ENCODE results near the gene ICAM2.
"Not testable (repeated sequence)": the region's sequence is repeated elsewhere in the genome, so short reads cannot be mapped to it uniquely, and the experiment has no call there.

The ICAM2 gene

DNA sequence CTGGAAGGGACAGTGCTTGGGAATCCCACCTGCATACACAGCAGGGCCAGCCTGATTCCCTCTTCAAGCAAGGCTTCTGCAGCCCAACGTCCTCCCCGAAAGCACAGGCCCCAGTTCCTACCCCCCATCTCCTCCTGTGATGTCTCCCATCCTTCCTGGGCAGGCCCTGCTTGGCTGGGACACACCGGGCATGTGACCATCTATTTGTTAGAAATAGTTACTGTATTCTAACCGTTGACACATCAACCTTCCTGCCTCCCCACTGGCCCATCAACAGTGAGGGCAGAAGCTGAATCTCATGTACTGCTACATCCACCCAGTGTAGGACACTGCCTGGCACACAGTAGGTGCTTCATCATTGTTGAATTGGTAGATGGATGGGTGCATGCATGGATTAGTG is 11.6 kb downstream of the ICAM2 start:
- DNase-seq = no peak

DNA sequence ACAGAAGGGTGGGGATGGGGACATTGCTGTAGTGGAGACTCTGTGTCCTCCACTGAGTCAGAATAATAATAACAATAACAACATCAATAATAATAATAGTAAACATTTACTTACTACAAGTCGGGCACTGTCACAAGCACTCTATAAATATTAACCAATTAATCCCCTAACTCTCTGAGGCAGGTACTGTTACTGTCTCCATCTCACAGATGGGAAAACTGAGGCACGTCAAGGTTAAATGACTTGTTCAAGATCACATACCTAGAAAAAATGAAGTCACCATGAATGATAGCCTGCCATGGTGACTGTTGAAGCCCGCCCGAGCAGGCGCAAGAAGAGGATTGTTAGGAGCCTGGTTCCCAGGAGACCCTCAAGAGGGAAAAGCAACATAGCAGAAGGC is 12.1 kb downstream of the ICAM2 start:
- no peak for DNase-seq

DNA sequence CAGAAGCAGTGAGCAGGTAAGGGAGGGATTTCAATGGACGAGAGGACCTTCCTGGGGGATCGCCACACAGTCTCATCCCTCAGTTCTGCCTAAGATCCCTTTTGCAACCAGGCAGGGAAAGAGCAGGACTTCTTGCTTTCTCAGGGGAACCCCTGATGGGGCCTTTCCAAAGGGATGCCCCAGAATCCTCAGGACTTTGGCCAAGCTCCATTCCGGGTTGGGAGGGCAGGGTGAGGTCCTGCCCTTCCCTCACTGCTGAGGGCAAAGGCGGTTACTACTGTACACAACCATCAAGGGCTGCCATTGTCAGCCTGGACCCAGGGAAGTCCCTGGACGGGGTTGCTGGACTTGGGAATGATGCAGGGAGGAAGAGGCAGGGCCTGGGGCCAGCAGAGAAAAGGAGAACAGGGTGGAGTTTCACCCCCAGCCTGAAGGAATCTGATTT is 12.6 kb downstream of the ICAM2 start:
- no peak for DNase-seq

DNA sequence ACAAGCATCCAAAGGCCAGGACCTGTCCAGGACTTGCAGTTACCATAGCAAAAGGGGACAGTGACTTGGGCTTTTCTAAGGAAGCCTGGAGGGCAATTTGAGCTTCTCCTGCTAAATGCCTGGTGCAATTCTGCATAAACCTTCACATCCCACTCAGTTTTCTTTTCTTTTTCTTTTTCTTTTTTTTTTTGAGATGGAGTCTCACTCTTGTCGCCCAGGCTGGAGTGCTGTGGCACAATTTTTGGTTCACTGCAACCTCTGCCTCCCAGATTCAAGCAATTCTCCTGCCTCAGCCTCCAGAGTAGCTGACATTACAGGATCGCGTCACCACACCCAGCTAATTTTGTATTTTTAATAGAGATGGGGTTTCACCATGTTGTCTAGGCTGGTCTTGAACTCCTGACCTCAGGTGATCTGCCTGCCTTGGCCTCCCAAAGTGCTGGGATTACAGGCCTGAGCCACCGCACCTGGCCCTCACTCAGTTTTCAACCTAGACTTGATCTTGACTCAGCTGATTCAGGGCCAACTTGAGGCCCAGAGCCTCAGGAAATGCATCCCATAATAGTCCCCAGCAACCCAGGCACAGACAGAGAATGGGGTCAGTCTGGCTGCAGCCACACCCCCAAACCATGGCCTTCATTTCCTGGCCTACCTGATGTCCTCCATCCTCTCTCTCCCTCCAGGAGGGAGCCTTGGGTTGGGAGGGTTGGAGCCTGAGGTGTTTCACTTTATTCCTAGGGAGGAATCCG is 13.2 kb downstream of the ICAM2 start:
- DNase-seq = not testable (repeated sequence)

DNA sequence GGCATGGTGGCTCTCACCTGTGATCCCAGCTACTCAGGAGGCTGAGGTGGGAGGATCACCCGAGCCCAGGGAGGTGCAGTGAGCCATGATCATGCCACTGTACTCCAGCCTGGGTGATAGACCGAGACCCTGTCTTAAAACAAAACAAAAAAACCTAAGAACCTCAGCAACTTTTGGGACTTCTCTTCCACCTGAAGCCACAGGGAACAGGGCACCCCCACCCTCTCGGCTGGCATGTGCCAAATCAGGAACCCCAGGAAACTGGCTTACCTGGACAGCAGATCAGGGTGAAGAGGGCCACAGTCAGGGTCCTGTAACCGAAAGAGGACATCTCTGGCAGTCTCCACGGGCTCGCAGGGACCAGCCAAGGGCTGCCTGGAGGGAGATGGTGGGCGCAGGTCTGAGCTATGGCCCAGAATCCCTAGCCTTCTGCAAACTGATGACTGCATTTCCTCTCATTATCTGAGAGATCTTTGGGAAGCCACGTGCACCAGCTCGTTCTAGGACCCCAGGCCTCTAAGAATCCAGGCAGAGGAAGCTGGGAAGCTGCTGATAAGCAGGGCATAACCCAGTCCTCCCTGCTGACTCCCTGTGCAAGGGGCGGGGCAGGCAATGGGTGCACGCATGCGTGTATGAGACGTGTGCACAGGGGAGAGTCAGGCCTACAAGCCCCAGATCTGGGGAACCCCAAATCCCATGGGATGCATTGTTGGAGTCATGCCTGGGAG is 13.9 kb downstream of the ICAM2 start:
- no peak for DNase-seq

DNA sequence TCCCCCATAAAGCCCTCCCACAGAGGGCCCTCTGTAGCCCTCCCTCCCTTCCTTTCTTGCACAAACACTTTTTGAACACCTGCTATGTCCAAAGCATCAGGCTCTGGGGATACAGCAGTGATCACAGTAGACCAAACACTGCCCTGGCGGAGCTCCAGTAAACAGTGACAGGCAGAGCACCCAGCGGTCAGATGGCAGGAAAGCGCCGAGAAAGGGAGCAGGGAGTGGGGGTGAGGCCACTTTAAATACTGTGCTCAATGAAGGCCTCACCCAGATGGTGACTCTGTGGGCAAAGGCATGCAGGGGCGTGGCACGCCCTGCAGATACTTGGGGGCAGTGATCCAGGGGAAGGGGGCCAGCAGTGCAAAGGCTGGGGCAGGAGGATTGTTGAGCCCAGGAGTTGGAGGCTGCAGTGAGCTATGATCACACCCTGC is 14.7 kb downstream of the ICAM2 start:
- DNase-seq = peak; percentile 58

DNA sequence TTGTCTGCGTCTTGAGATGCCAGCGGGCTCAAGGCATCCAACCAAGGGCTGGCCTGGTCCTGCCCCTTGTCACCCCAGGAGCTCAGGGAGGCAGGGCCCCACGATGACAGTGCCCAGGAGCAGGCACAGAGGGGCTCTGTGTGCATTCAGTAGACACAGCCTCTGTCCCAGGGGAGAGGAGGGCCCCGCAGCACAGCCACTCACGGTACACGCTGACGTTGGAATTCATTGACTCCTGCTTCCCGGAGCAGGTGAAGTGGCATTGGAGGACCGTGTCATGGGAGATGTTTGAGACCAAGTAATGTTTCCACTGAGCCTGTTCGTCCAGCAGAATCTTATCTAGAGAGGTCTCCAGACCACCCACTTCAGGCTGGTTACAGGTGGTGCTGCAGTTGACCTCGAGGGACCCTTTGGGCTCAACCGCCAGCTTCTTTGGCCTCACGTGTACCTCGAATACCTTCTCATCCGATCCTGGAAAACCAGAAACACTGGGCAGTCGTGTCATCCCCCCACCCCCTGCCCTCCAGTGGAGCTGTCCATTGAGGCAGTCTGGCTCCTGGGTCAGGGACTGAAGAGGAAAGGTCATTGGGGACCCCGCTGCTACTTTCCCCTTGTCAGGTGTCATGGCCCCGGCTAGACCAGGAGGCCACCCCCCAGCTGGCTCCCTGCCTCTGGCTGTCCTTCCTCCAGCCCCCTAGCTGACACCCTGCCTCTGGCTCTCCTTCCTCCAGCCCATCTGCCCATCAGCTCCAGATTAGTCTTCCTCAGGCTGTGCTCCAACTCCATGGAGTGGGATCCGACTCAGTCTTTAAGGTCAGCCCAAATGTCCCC is 15.3 kb downstream of the ICAM2 start:
- DNase-seq = no peak

DNA sequence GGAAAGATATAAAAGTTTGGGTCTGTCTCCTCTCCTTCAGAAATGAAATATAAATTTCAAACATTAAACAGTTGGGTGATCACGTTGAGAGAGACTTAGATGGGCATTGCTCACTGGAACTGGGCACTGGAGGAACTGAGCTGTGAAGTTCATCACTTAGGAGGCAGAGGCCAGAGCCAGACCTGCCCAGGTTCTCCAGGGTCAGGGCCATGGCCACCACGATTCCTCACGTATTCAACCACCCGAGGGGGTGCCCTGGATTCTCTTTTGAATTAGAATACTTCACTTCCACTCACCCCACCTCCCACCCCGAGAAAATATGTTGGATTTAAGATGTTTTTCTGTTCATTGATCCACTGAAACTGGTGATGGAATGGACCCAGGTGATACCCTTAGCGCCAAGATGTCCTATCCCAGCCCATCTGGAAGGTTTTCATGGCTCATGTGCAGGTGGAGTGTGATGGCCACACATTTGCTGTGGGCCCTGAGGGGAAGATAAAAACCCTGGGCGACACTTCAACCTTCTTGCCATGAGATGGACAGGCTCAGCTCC is 16.1 kb downstream of the ICAM2 start:
- no peak for DNase-seq

DNA sequence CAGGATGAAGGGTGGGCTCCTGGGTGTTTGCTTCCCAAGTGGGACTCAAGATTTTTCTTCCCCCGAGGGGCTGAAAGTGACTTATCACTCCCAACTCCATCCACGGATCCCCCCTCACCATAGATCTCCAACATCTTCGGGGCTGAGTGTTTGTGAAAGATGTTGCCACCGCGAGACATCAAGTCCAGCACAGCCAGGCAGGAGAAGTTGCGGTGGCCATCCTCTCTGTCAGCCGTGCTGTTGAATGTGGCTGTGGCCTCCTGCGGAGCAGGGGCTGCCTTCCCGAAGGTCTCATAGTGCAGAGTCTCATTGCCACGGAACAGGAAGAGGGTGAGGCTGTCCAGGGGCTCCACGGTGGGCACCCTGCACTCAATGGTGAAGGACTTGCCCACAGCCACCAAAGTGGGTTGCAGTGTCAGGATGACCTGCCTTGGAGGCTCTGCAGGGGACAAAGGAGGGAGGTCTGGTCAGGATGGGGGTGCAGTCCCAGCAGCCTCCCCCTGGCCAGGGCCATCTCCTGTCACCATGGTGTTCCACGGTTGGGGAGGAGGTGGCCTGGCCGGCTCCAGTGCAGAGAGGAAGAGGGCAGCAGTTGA is 16.8 kb downstream of the ICAM2 start:
- DNase-seq = no peak

DNA sequence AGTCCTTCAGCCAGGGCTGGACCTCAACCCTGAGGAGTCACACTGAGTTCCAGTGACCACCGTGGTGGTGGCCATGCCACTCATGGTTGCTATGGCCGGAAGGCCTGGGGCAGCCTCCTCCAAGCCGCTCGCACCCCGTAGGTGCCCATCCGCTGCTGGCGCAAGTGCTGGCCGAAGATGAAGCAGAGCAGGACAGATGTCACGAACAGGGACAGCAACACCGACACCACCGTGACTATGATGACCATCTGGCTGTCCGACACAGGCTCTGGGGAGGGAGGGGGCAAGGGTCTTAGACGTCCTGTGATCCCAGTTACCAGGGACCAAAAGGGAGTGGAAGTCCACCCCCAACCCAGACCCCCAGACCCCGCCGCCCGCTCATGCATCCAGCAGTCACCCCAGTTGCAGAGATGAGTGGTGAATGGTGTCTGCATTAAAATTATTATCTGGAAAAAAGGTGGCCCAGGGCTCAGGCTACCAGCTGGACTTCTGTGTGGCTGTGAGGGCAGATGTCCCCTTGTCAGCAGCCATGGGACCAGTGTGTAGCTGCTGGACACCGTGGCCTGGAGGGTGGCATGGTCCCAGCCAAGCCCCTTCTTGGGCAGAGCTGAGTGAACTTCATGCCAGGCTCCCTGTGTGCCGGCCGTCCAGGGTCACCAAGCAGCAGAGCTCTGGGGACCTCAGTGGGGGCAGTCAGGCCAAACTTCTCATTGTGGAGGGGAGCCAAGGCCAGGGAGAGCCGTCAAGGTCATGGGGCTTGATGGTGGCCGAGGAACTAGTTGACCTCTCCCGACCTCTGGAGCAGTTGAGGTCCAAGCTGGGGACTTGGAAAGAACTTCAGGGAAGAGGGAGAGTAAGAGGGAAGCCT is 17.5 kb downstream of the ICAM2 start:
- DNase-seq = no peak

DNA sequence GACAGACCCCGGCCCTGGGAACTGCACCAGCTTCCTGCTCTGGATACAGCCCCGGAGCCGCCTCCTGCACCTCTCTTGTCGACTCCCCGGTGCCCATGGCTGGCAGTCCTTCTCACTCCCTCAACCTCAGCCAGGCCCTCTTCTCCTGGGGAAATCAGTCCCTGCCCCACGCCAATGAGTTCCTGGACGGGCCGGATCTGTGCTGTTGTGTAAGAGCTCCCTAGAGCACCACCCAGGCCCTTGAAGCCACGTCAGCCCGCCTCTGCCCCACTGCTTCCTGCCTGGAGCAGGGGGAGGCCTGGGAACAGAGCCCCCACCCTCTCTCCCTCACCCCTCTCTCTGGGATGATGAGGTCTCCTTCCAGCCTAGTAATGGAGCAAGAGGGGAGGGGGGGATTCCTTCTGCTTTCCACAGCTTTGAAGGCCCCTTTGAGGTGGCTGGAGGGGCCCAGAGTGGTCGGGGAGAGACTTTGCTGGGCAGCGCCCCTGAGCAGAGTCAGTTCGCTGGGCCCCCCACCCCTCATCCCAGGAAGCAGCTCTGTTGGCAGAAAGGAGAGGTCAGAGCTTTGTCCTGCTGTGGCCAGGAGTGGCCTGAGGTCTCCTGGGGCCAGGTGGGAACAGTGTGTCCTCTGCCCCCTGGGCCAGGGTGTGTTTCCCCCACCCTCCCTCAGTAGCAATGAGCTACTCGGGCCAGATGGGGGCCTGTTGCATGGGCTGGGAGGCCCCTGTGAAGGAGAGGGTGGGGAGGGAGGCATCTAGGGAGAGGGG is 18.5 kb downstream of the ICAM2 start:
- DNase-seq = no peak

DNA sequence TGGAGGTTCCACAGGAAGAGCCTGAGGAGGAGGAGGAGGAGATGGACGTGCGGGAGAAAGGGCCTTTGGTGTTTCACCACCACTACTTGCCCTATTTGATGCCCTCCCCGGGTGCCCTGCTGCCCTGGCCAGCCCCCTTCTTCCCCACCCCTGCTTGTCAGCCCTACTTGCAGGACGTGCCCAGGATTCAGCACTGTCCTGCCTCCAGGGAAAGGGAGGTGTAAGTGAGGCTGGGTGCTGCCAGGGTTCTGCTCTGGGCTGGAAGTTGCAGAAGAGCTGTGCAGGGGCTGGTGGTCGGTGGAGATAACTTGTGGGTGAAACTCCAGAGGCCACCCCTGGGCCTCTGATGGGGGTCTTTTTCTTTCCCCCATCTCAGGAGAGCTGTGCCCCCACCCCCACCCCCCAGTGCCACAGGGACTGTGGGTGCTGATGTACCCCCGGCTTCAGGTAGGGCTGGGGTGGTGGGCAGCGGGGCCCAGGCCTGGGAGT is 19.3 kb downstream of the ICAM2 start:
- no peak for DNase-seq

DNA sequence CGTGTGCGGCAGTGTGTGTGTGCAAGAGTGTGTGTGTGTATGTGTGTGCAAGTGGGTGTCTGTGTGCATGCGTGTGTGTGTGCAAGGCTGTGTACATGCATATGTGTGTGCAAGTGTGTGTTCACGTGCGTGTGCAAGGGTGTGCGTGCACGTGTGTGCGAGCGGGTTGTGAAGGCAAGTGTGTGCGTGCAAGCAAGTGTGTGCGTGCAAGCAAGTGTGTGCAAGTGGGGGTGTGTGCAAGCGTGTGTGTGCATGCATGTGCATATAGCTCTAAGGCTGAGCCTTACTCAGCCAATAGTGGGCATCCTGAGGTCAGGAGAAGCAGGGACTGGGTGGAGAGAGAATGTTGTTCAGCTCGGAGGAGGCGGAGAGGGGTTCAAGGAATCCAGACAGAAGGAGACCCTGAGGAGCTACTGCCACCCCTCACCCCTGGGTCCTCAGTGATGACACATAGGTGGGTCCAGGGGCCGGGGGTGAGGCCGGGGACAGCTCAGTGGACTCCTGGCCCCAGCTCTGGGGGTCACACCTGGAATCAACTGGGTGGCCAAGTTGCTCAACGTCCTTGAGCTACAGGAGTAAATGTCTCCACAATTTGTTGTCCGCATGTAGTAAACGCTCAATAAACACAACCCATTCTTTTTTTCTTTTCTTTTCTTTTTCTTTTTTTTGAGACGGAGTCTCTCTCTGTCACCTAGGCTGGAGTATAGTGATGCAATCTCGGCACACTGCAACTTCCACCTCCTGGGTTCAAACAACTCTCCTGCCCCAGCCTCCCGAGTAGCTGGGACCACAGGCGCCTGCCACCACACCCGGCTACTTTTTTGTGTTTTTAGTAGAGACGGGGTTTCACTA is 20.5 kb downstream of the ICAM2 start:
- DNase-seq = no peak

DNA sequence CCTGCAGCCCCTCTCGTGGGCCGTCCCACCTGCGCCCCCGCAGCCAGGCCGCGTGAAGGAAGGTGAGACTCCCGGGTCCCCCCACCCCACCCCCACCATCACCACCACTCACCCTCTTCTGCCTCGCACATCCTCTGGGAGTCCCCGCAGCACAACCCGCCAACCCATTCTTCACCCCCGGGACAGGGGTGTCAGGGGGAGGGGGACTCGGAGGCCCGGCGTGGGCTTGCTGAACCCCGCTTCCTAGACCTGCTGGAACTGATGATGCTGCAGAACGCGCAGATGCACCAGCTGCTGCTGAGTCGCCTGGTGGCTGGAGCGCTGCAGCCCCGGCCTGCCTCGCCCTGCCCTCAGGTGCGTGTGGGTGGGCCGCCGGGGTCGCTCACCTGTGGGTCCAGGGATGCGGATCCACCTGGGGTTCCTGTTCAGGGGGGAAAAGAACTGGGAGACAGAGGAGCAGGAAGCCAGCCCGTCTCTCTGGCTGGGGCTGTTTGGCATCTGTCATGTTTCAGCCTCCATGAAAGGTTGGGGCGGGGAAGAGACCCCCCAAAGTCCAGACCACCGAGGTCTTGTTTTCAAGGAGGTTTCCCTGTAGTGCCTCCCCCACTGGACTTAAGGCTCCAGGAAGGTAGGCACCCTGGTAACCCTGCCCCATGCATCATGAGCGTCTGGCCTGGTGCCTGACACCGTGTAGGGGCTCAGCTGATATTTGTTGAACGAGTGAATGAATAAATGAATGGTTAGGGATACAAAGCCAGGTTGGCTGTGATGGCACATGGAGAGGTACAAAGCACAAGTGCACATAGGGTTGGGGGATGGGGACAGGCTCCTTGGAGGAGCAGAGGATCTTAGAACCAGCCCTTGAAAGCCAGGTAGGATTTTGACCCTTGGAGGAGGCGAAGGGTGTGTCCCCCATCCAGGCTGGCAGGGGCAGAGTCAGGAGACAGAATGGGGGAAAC is 21.4 kb downstream of the ICAM2 start:
- no peak for DNase-seq

DNA sequence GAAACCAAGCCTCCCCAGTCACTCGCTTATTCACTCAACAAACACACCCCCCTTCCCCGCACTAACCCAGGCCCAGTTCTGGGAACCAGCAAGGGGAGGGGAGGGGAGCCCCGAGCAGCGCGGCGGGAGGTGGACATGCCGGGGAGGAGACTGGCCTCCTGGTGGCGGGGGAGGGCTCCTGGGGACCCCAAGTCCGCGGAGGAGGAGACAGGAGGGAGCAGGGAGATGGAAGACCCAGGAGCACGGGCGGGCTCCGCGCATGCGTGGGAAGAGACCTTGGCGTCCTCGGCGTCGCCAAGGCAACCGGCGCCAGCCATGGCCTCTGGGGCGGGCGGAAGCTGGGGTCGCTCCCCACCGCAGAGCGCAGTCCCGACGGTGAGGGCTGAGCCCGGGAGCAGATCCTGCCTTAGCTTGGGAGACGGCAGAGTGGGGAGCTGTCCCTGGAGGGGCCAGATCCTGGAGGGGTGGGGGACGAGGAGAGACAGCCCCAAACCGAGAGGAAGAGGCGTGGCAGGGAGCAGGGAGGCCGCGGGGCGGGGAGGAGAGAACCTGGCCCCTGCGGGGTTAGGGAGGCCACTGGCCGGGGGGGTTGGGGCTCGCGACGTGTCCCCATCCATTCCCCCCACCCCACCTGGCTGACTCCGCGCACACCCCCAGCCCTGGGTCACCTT is 22.2 kb downstream of the ICAM2 start, which contains the start of gene PRR29:
TSS of gene PRR29 (plus strand) at position 302 of the 671 bp plus-strand sequence. CDS start at position 316, 14 bp downstream.
- DNase-seq = peak; percentile 57

DNA sequence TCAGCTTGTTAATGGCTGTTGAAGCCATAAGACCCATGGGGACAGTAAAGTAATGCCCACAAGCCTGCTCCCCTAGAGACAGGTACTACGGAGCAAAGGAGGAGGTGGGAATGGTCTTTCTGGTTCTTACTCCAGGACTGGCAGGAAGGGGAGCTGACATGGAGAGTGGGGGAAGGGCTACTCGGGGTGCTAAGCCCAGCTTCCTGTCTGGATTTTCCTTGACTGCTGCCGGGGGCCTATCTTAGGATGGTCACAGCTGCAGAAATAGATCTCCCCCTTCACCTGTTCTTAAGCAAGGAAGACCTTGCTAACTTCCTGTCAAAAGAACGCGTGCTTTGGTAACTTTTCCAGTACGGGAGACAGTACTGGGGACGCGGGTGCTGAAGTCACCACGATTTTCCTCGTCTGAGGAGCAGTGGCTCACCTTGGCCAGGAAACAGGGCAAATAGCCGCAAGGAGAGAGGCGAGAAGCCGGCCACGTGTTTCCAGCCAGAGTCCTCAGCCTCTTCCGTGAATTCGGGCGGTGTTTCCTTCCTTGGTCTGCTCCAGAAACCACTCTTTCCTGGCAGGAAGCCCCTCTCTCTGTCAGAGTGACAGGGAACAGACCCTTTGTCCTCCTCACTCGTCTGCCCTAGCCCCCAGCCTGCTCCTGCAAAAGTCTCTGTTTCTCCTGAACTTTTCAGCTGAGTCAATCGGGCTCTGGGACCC is 22.9 kb downstream of the ICAM2 start:
- no peak for DNase-seq
